ENCODE results near the gene DDX31. TPM values are rescaled to one million over a fixed set of nuclear protein-coding genes. Genes with fewer than 3 reads are reported as not detected.

DDX31 gene
- total RNA-seq, 2 experiments from 2014 or later: 20.9 to 22.8 TPM

DNA sequence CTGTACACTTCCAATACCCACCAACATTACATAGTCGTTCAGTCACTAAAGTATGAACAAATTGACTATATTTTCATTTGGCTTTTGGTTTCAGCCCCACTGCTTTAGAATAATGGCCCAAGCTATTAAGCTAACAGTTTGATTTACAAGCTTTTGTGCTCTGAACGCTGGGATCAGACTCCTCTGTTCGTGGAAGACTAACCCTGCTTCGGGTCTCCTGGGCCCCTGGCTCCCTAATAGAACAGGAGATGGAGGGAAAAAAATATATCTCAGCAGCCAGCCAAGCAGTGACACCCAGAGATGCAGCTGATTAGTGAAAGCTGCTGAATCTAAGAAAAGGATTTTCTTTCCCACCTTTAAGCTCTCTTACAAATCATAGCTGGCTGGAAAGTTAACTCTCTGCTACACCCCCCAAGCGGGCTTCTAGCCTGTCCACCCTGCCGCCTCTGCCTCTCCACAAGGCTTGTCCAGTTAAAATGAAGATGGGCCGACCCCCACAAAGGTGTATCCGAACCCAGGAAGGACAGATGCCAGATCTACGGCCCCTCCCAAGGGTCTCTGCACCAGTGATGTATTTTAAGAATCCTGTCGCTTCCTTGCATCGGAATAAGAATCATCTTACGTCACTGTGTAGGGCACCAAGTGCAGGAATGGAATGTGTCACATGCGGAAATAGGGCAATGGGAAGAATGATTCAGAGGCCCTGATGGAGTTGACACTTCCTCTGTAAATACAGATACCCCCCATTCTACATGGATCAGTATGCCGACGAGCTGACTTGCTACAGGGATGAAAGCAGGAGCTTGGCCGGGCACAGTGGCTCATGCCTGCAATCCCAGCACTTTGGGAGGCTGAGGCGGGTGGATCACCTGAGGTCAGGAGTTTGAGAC lies 120.8 kb downstream of the DDX31 start:
- ChIA-PET POLR2A (no interaction called here), CTCF (interaction anchor here (1.1 kb wide), 1 partner anchor 125 kb away, joined by 3 read pairs; no protein-coding TSS in a partner anchor)
- intact Hi-C loops (cut with micrococcal nuclease): no loop called here
- no peak for DNase-seq
- Mint-ChIP-seq H3K27ac (no peak overlapping the region), H3K9me3 (no peaks in the 10 kb centered on the region), H3K27me3 (peaks cover 3% of the 10 kb centered on the region), H3K36me3 (ENCODE audit: low read depth) (no peaks in the 10 kb centered on the region), H3K4me1 (ENCODE audit: low read depth) (no peaks in the 10 kb centered on the region), H3K4me3 (no peak overlapping the region)
- no peak for ATAC-seq
- TF ChIP-seq, protein P1, sequence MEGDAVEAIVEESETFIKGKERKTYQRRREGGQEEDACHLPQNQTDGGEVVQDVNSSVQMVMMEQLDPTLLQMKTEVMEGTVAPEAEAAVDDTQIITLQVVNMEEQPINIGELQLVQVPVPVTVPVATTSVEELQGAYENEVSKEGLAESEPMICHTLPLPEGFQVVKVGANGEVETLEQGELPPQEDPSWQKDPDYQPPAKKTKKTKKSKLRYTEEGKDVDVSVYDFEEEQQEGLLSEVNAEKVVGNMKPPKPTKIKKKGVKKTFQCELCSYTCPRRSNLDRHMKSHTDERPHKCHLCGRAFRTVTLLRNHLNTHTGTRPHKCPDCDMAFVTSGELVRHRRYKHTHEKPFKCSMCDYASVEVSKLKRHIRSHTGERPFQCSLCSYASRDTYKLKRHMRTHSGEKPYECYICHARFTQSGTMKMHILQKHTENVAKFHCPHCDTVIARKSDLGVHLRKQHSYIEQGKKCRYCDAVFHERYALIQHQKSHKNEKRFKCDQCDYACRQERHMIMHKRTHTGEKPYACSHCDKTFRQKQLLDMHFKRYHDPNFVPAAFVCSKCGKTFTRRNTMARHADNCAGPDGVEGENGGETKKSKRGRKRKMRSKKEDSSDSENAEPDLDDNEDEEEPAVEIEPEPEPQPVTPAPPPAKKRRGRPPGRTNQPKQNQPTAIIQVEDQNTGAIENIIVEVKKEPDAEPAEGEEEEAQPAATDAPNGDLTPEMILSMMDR (IDR thresholded peaks at IDR 0.05): no peak

DNA sequence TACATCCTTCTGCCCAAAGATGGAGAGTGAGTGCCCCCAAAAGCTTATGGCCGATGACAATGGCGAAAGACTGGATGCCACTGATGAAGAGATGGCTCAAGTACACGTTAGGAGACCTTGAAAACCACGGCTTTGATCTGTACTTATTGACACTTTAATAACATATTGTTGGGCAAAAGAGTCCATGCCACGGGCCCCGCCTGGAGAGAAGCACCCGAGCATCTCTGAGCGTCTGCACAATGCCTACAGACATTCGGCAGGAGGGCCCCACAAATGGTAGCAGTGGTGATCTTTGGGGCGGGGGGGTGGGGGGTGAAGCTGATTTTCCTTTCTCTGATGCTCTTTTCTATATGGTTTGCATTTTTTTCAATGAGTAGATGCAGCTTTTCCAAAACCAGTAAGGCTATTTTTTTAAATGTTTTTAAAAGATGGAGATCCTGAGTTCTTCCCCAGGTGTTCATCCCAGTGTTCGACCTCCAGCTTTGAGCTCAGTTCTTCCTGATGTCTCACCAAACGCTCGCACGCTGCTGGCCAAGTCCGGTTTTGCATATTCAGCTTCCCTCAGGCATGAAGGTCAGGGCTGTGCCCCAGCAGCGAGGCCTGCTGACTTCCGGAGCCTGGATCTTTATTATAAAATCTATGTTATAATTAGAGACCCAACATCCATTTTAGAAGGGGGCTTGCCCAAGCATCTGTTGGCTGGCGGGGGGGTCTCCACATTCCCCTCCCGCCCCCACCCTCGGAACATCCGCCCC lies 121.6 kb downstream of the DDX31 start:
- H3K9me3 Mint-ChIP-seq: no peaks in the 10 kb centered on the region

DNA sequence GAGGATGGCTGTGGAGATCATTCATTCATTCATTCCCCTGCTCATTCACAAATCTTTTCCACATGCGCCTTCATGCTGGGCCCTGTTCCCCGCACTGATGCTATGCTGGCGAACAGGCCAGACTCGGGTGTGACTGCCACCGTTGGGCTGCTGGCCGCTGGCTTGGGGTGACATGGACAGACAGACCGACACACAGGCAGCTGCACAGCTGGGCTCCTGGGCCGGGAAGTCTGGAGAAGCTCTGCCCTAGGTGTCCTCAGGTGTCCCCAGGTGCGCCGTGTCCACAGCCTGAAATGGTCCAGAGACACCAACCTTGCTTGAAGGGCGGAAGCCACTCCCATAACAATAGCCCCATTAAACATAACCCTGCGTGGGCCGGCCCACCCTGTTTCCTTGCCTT lies 122.3 kb downstream of the DDX31 start:
- ATAC-seq (no peak), DNase-seq (no peak)
- intact Hi-C loops (cut with micrococcal nuclease): no loop called here
- no peak overlapping the region for H3K27ac Mint-ChIP-seq
- CTCF ChIA-PET: interaction anchor here (0.8 to 1.0 kb wide), 3 partner anchors 15 to 43 kb away, joined by 3 read pairs; no protein-coding TSS in a partner anchor
- H3K27me3 Mint-ChIP-seq: peaks cover 3% of the 10 kb centered on the region
- TF ChIP-seq, protein P1 (IDR thresholded peaks at IDR 0.05): no peak
- POLR2A ChIA-PET: no interaction called here
- no peaks in the 10 kb centered on the region for H3K9me3 Mint-ChIP-seq
- no peaks in the 10 kb centered on the region for H3K36me3 Mint-ChIP-seq (ENCODE audit: low read depth)
- no peak overlapping the region for H3K4me3 Mint-ChIP-seq
- H3K4me1 Mint-ChIP-seq (ENCODE audit: low read depth): no peaks in the 10 kb centered on the region

More for the DNA sequence above, 121.6 kb downstream of the DDX31 start:
- intact Hi-C loops (cut with micrococcal nuclease): no loop called here
- Mint-ChIP-seq H3K27me3 (peaks cover 3% of the 10 kb centered on the region), H3K27ac (no peak overlapping the region), H3K4me3 (no peak overlapping the region), H3K4me1 (ENCODE audit: low read depth) (no peaks in the 10 kb centered on the region), H3K36me3 (ENCODE audit: low read depth) (no peaks in the 10 kb centered on the region)
- ChIA-PET POLR2A (no interaction called here), CTCF (interaction anchor here (1.0 kb wide), 1 partner anchor 27 kb away, joined by 3 read pairs; no protein-coding TSS in a partner anchor)
- DNase-seq (no peak), ATAC-seq (no peak)
- TF ChIP-seq, protein P1 (IDR thresholded peaks at IDR 0.05): no peak

DNA sequence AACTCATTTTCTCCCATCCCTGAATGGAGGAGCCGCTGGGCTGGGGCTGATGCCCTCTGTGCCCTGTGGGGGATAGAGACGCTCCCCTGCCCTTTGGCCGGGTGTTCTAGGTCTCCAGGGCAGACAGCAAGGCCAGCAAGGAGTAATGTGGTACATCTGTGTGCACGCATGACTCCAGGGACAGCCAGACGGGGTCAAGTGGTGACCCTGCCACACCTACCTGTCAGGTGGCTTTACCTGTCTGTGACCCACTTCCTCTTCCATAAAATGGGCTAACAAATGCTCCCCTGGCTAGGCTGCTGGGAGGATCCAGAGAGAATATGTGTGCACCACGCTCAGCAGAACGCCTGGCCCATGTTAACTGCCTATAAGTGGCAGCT lies 122.7 kb downstream of the DDX31 start:
- ChIA-PET POLR2A (no interaction called here), CTCF (interaction anchor here (0.8 to 1.0 kb wide), 3 partner anchors 15 to 43 kb away, joined by 3 read pairs; no protein-coding TSS in a partner anchor)
- H3K36me3 Mint-ChIP-seq (ENCODE audit: low read depth): no peaks in the 10 kb centered on the region
- no peak overlapping the region for H3K4me3 Mint-ChIP-seq
- H3K4me1 Mint-ChIP-seq (ENCODE audit: low read depth): no peaks in the 10 kb centered on the region
- peaks cover 3% of the 10 kb centered on the region for H3K27me3 Mint-ChIP-seq
- DNase-seq (no peak), ATAC-seq (no peak)
- H3K27ac Mint-ChIP-seq: no peak overlapping the region
- intact Hi-C loops (cut with micrococcal nuclease): no loop called here
- H3K9me3 Mint-ChIP-seq: no peaks in the 10 kb centered on the region
- TF ChIP-seq, protein P1 (IDR thresholded peaks at IDR 0.05): no peak

Measured in activated CD8-positive, alpha-beta T cell treated with anti-CD3 and anti-CD28 coated beads for 36 hours (primary cell).